Activated T-helper 1 cell treated with anti-CD3 and anti-CD28 coated beads, Interleukin-2, amount 50 U/mL, for 16 hours (primary cell): ENCODE measurements around the gene DLX6.

Experiments used
- DNase-seq, 2 donors: peaks; one replicate each; pipeline ENCODE4 v3.0.0-alpha.2; 2020; ENCODE audit warnings: low read depth in 1 of 2, low spot score in 1 of 2

The DLX6 gene

GRCh38 chr7:97009753-97010732 is 4.7 kb downstream of the DLX6 start:
- DNase-seq = no peak

GRCh38 chr7:97011104-97011503 is 5.8 kb downstream of the DLX6 start:
- DNase-seq = no peak

- no peak for DNase-seq
Observed at GRCh38 chr7:97011536-97012364, 6.4 kb downstream of the DLX6 start.

GRCh38 chr7:97012365-97013133 is 7.2 kb downstream of the DLX6 start:
- no peak for DNase-seq

GRCh38 chr7:97013134-97013844 is 7.9 kb downstream of the DLX6 start:
- no peak for DNase-seq

GRCh38 chr7:97013845-97014134 is 8.4 kb downstream of the DLX6 start:
- no peak for DNase-seq

GRCh38 chr7:97014145-97014750 is 8.9 kb downstream of the DLX6 start:
- DNase-seq = no peak

GRCh38 chr7:97015279-97015678 is 9.9 kb downstream of the DLX6 start:
- DNase-seq = no peak

GRCh38 chr7:97015756-97016380 is 10.5 kb downstream of the DLX6 start:
- no peak for DNase-seq

- no peak for DNase-seq
Observed at GRCh38 chr7:97016381-97017191, 11.2 kb downstream of the DLX6 start.

- no peak for DNase-seq
Observed at GRCh38 chr7:97017192-97018125, 12.1 kb downstream of the DLX6 start.

GRCh38 chr7:97018126-97018601 is 12.8 kb downstream of the DLX6 start:
- DNase-seq = no peak

- no peak for DNase-seq
Observed at GRCh38 chr7:97018791-97019531, 13.6 kb downstream of the DLX6 start.

- DNase-seq = no peak
Observed at GRCh38 chr7:97019710-97020225, 14.4 kb downstream of the DLX6 start.

- no peak for DNase-seq
Observed at GRCh38 chr7:97020601-97020995, 15.2 kb downstream of the DLX6 start.

GRCh38 chr7:97020996-97021746 is 15.8 kb downstream of the DLX6 start:
- DNase-seq = no peak
